Measurements from ENCODE around the gene PRSS53.
"Not testable (repeated sequence)": the region's sequence is repeated elsewhere in the genome, so short reads cannot be mapped to it uniquely, and the experiment has no call there.

The PRSS53 gene

DNA sequence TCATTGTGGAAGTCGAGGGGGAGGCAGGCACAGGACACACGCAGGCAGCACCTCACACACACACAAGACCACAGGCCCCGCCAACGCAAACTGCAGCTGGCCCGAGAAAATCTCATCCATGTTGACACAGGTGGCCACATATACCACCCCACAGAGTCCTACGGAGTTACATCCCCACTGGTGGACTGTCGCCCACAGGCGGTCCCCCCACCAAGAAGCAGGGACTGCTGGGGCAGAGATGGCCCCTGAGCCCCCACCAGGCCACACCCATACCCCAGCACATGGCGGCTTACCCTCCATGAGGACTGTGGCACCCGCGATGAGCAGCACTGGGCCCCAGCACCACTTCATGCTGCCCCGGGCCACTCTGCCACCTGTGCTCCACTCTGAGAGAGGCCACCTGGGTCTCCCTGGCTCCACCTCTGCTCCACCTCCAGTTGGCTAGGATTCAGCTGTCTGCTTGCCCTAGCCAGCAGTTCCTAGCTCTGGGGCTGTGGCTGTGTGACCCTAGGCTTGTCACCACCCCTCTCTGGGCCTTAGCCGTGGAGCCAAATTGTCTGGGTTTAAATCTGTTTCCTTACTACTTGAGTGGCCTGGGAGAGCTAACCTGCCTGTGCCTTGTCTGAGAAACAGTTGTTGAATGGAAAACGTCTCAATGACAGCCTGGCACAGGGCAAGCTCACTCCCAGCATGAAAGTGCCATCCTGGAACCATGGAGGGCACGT is at the start of gene PRSS53:
PRSS53 (minus strand) TSS at position 485 of the 725 bp plus-strand sequence; CDS start at position 351, 134 bp downstream.
- no peak for DNase-seq

DNA sequence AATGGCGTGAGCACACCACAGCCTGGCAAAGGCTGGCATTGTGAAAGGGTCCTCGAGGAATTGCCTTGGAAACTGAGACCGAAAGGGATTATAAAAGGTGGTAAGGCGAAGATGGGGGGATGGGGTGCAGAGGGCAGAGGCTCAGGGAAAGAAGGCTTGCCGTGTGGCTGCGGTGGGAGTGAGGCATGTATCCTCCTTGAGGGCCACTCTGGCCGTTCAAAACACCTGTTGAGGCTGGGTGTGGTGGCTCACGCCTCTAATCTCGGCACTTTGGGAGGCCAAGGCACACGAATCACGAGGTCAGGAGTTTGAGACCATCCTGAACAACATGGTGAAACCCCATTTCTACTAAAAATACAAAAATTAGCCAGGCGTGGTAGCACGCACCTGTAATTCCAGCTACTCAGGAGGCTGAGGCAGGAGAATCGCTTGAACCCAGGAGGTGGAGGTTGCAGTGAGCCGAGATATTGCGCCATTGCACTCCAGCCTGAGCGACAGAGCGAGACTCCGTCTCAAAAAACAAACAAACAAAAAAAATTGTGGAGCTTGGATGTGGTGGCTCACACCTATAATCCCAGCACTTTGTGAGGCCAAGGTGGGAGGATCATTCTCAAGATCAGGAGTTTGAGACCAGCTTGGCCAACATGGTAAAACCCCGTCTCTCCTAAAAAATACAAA is 48.2 kb upstream of the PRSS53 start:
- not testable (repeated sequence) for DNase-seq

DNA sequence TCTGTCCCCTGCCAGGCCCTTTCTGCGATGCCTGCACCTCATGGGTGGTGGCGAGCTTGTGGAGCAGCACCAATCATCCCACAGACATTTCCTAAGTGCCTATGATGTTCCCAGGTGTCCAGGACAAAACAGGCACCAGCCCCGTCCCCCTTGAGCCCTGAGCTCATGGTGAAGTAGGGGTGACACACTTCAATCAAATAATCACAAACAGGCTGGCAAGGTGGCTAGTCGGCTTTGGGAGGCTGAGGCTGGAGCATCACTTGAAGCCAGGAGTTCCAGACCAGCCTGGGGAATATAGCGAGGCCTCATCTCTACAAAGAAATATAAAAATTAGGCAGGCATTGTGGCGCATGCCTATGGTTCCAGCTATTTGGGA is 47.5 kb upstream of the PRSS53 start:
- no peak for DNase-seq

GRCh38 chr16:31135535-31136286 is 47.0 kb upstream of the PRSS53 start, which contains the start of gene PRSS8:
TSS of gene PRSS8 (minus strand) at chr16:31135727. CDS start at chr16:31135498, 229 bp downstream.
- DNase-seq = no peak

GRCh38 chr16:31134625-31135534 is 46.1 kb upstream of the PRSS53 start:
- DNase-seq = peak; percentile 34 to 84

DNA sequence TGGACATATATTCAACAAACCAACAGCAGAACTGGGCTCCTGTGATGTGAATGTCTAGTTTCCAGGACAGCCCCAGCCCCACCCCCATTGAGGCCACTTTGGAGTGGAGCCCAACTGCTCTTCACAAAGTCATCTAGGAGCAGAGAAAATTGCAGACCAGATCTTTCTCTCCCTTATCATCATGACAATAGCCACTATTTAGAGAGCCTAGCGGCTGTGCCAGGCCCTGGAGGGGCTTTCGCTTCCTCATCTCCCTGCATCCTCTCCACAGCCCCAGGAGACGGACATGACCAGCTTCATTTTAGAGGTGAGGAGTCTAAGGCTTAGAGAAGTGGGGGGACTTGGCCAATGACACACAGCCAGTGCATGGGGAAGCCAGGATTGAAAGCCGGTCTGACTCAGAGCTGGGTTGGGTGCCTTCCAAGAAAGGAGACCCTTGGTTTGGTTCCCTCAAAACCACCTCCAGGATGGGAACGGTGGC is 45.4 kb upstream of the PRSS53 start:
- no peak for DNase-seq

DNA sequence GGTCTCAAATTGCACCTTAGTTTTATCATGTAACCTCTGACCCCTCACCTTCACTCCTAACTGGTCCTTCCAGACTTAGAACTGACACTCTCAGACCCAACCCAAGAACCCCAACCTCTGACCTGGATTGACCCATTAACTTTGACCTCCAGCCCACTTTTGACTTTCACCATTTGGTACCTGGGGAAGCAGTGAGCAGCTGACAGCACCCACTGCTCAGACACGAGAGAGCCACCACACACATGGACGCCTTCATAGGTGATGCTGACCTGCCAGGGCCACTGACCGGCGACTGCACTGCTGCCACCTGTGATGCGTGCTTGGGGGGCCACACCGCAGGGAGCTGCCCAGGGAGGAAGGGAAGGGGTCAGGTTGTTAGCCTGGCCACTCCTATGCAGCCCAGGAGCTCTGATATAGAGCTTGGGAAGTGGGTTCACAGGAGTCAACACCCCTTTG is 44.3 kb upstream of the PRSS53 start:
- no peak for DNase-seq

GRCh38 chr16:31132303-31132979 is 43.7 kb upstream of the PRSS53 start:
- DNase-seq = no peak

DNA sequence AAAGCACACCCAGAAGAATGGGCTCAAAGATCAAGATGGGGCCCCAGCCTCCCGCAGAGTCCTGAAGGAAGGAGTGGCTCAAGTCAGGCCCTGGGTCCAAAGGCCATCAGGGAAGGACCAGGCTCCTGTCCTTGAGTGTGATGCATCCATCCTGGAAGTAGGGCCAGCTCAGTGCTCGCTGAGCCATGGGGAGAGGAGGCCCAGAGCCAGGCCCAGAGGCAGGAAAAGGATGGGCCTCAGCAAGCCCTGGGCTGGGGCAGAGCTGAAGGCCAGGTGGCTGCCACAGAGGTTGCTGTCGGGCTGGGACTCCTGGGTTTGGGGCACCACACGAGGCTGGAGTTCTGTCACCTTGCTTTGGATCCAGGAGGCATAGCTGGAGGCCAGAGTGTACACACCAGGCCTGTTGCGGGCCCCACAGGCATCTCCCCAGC is 43.1 kb upstream of the PRSS53 start:
- DNase-seq = no peak

GRCh38 chr16:31131416-31131815 is 42.7 kb upstream of the PRSS53 start:
- no peak for DNase-seq

DNA sequence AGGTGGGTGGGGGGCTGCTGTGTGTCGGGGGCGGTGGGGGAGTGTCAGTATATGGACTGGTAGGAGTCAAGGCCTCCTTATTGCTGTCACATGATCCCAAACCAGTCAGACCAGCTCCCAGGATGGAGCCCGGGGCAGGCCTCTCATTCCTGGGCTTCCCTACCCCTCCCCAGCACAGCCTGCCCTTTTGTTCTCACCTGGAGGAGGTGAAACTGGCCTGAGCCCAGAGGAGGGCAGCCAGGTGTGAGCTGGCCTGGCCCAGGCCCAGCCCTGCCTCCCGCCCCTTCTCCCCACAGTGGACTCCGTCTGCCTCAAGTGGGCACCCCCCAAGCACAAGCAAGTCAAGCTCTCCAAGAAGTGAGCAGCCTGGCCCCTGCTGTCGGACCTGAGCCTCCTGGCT is 42.2 kb upstream of the PRSS53 start:
- DNase-seq = no peak

GRCh38 chr16:31130336-31130891 is 41.7 kb upstream of the PRSS53 start:
- no peak for DNase-seq

- DNase-seq = no peak
Observed at GRCh38 chr16:31129568-31130335, 41.0 kb upstream of the PRSS53 start.

GRCh38 chr16:31128711-31129567 is 40.2 kb upstream of the PRSS53 start:
- DNase-seq = no peak

DNA sequence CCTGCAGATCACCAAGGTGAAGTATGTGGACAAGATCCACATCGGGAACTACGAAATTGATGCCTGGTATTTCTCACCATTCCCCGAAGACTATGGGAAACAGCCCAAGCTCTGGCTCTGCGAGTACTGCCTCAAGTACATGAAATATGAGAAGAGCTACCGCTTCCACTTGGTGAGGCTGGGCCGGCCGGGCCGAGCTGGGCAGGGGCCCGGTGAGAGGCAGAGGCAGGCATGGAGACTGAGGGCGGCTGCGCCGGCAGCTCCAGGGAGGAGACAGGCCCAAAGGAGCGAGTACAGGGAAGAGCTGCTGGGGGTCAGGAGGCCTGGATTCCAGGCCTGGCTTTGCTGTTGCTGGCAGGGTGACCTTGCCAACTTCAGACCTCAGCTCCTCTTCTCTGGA is 38.4 kb upstream of the PRSS53 start:
- no peak for DNase-seq

GRCh38 chr16:31125844-31126243 is 37.1 kb upstream of the PRSS53 start:
- no peak for DNase-seq

GRCh38 chr16:31120129-31120528 is 31.4 kb upstream of the PRSS53 start:
- DNase-seq = no peak

- DNase-seq = no peak
Observed at GRCh38 chr16:31118223-31119155, 29.7 kb upstream of the PRSS53 start.

Data from NCI-H524 (cell line).